ENCODE results near the gene TMEM219.
A peak's percentile ranks its signal among the peaks of the same experiment; 100 is the strongest.

Gene TMEM219

GRCh38 chr16:29983420-29984136 is 21.7 kb downstream of the TMEM219 start:
- peak; percentile 67 for DNase-seq (ENCODE audit: low read depth)
- TF ChIP-seq, protein P1, sequence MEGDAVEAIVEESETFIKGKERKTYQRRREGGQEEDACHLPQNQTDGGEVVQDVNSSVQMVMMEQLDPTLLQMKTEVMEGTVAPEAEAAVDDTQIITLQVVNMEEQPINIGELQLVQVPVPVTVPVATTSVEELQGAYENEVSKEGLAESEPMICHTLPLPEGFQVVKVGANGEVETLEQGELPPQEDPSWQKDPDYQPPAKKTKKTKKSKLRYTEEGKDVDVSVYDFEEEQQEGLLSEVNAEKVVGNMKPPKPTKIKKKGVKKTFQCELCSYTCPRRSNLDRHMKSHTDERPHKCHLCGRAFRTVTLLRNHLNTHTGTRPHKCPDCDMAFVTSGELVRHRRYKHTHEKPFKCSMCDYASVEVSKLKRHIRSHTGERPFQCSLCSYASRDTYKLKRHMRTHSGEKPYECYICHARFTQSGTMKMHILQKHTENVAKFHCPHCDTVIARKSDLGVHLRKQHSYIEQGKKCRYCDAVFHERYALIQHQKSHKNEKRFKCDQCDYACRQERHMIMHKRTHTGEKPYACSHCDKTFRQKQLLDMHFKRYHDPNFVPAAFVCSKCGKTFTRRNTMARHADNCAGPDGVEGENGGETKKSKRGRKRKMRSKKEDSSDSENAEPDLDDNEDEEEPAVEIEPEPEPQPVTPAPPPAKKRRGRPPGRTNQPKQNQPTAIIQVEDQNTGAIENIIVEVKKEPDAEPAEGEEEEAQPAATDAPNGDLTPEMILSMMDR (conservative IDR thresholded peaks at IDR 0.05; ENCODE audit: low read depth, low read length) = no peak
- no peak overlapping the region for H3K4me3 ChIP-seq (ENCODE audit: low read depth, low read length)

DNA sequence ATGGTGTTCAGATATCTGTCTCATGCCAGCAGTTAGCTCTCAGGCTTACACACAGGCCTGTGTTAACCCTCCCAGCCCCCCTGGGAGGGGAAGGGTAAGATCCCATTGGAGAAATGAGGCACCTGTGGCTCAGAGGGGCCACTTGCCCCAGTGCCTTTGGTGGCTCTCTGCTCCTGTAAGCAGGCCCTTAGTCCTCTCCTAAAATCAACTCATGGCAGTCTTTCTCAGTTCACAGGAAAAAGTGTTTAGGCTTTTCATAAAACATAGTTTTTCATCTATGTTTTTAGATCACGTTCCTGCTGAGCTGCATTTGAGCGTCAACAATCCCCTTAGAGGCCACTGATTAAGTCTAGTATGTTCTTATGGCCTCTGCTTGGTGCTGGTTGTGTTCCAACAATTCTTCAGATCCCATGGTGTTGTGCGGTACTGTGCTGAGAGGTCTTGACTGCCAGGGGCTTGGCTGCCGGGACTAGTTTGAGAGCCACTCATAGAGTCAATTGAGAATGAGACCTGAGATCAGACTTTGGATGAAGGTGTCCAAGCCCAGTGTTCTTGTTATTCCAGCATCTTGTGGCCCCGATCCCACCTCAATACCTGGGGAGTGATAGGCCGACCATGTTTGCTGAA is 22.4 kb downstream of the TMEM219 start:
- TF ChIP-seq, protein P1 (conservative IDR thresholded peaks at IDR 0.05; ENCODE audit: low read depth, low read length) = no peak
- no peak for DNase-seq (ENCODE audit: low read depth)
- H3K4me3 ChIP-seq (ENCODE audit: low read depth, low read length) = no peak overlapping the region

GRCh38 chr16:29984764-29985147 is 22.9 kb downstream of the TMEM219 start:
- TF ChIP-seq, protein P1 (conservative IDR thresholded peaks at IDR 0.05; ENCODE audit: low read depth, low read length) = no peak
- no peak for DNase-seq (ENCODE audit: low read depth)
- no peak overlapping the region for H3K4me3 ChIP-seq (ENCODE audit: low read depth, low read length)

- no peak for DNase-seq (ENCODE audit: low read depth)
- no peak overlapping the region for H3K4me3 ChIP-seq (ENCODE audit: low read depth, low read length)
- TF ChIP-seq, protein P1 (conservative IDR thresholded peaks at IDR 0.05; ENCODE audit: low read depth, low read length) = no peak
These were observed 23.5 kb downstream of the TMEM219 start for GRCh38 chr16:29985271-29985811.

DNA sequence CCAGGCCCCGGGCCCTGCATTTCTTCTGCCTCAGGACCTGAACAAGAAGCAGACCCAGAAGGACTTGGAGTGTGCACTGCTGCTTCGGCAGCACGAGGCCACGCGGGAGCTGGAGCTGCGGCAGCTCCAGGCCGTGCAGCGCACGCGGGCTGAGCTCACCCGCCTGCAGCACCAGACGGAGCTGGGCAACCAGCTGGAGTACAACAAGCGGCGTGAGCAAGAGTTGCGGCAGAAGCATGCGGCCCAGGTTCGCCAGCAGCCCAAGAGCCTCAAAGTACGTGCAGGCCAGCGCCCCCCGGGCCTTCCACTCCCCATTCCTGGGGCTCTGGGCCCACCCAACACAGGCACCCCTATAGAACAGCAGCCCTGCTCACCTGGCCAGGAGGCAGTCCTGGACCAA is 24.4 kb downstream of the TMEM219 start:
- TF ChIP-seq, protein P1 (conservative IDR thresholded peaks at IDR 0.05; ENCODE audit: low read depth, low read length) = no peak
- H3K4me3 ChIP-seq (ENCODE audit: low read depth, low read length) = no peak overlapping the region
- no peak for DNase-seq (ENCODE audit: low read depth)

DNA sequence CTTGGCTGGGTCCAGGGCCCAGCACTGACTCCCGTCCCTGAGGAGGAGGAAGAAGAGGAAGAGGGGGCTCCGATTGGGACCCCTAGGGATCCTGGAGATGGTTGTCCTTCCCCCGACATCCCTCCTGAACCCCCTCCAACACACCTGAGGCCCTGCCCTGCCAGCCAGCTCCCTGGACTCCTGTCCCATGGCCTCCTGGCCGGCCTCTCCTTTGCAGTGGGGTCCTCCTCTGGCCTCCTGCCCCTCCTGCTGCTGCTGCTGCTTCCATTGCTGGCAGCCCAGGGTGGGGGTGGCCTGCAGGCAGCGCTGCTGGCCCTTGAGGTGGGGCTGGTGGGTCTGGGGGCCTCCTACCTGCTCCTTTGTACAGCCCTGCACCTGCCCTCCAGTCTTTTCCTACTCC is 25.1 kb downstream of the TMEM219 start:
- H3K4me3 ChIP-seq (ENCODE audit: low read depth, low read length) = no peak overlapping the region
- DNase-seq (ENCODE audit: low read depth) = no peak
- TF ChIP-seq, protein P1 (conservative IDR thresholded peaks at IDR 0.05; ENCODE audit: low read depth, low read length) = no peak

Data from choroid plexus epithelial cell (primary cell).